Loucy (cell line): ENCODE data around the gene ENTPD3.

ENCODE experiments used
- H2AFZ ChIP-seq: fragments of 200-600 bp; sonication (generic); 2 replicates; pipeline ENCODE4 v1.6.0; 2016; ENCODE audit warnings: antibody characterized with exemption, mild to moderate bottlenecking, low read length, moderate library complexity
- H3F3A ChIP-seq: fragments of 200-600 bp; 2 replicates; pipeline ENCODE4 v1.6.0; 2016; ENCODE audit warnings: antibody characterized with exemption, low read depth, mild to moderate bottlenecking
- H3K27me3 ChIP-seq: fragments of 200-600 bp; sonication (generic); 2 replicates; pipeline ENCODE4 v1.6.1; 2014; ENCODE audit warnings: low read length, mild to moderate bottlenecking; ENCODE audit not compliant: insufficient read depth, poor library complexity, severe bottlenecking
- H3K36me3 ChIP-seq: fragments of 200-600 bp; sonication (generic); 2 replicates; pipeline ENCODE4 v1.6.1; 2016; ENCODE audit warnings: low read length; ENCODE audit not compliant: insufficient read depth
- H3K4me1 ChIP-seq: fragments of 200-600 bp; sonication (generic); 2 replicates; pipeline ENCODE4 v1.5.1; 2014; ENCODE audit warnings: low read length, mild to moderate bottlenecking; ENCODE audit not compliant: insufficient read depth, poor library complexity, severe bottlenecking
- H3K4me2 ChIP-seq: fragments of 200-600 bp; sonication (generic); 2 replicates; pipeline ENCODE4 v1.6.0; 2014; ENCODE audit warnings: antibody characterized with exemption, low read length, low read depth, mild to moderate bottlenecking; ENCODE audit not compliant: poor library complexity, severe bottlenecking
- H3K4me3 ChIP-seq: fragments of 200-600 bp; sonication (generic); 2 replicates; pipeline ENCODE4 v1.5.1; 2014; ENCODE audit warnings: low read length, mild to moderate bottlenecking, mixed read lengths; ENCODE audit not compliant: poor library complexity, severe bottlenecking
- H3K79me2 ChIP-seq: fragments of 200-600 bp; sonication (generic); 2 replicates; pipeline ENCODE4 v1.6.1; 2014; ENCODE audit warnings: low read length; ENCODE audit not compliant: insufficient read depth
- H3K9ac ChIP-seq: fragments of 200-600 bp; sonication (generic); 2 replicates; pipeline ENCODE4 v1.6.0; 2014; ENCODE audit warnings: mild to moderate bottlenecking, low read depth, low read length, moderate library complexity; ENCODE audit not compliant: poor library complexity, severe bottlenecking
- H3K9me2 ChIP-seq: fragments of 200-600 bp; sonication (generic); replicated peaks from 2 replicates; pipeline ENCODE4 v1.6.1; 2016; ENCODE audit warnings: low read depth, low read length, mixed read lengths
- H3K9me3 ChIP-seq: fragments of 200-600 bp; sonication (generic); 2 replicates; pipeline ENCODE4 v1.6.1; 2014; ENCODE audit warnings: mild to moderate bottlenecking, antibody characterized with exemption, low read length, low read depth; ENCODE audit not compliant: insufficient read depth
- H4K20me1 ChIP-seq: fragments of 200-600 bp; sonication (generic); 2 replicates; pipeline ENCODE4 v1.6.0; 2014; ENCODE audit warnings: antibody characterized with exemption, low read length, mild to moderate bottlenecking; ENCODE audit not compliant: insufficient read depth, poor library complexity, severe bottlenecking
- CTCF ChIP-seq: fragments of 200-600 bp; sonication (generic); conservative IDR thresholded peaks from 2 replicates; pipeline ENCODE4 v1.5.1; 2014; ENCODE audit warnings: mild to moderate bottlenecking, antibody characterized with exemption, low read length
- EZH2phosphoT487 ChIP-seq: fragments of 200-600 bp; IDR thresholded peaks from 2 replicates; pipeline ENCODE4 v1.6.1; 2018; ENCODE audit warnings: antibody characterized with exemption, mild to moderate bottlenecking, moderate library complexity, borderline replicate concordance

Gene ENTPD3

GRCh38 chr3:40369716-40370115 lies 17.3 kb upstream of the ENTPD3 start:
- no peaks in the 10 kb centered on the region for H3K9me2 ChIP-seq
- H3K4me1 ChIP-seq = no peaks in the 10 kb centered on the region
- H3K9me3 ChIP-seq = no peaks in the 10 kb centered on the region
- no peaks in the 10 kb centered on the region for H4K20me1 ChIP-seq
- H3K36me3 ChIP-seq = no peaks in the 10 kb centered on the region
- H3K4me2 ChIP-seq = no peak overlapping the region
- no peak overlapping the region for H3K4me3 ChIP-seq
- no peaks in the 10 kb centered on the region for H3F3A ChIP-seq
- TF ChIP-seq CTCF = no peak
- TF ChIP-seq EZH2phosphoT487 = no peak
- H3K79me2 ChIP-seq = no peaks in the 10 kb centered on the region
- H2AFZ ChIP-seq = no peak overlapping the region
- H3K27me3 ChIP-seq = no peaks in the 10 kb centered on the region
- no peak overlapping the region for H3K9ac ChIP-seq

- Histone ChIP-seq H3K4me1 (no peaks in the 10 kb centered on the region), H3K9ac (no peak overlapping the region), H3K27me3 (no peaks in the 10 kb centered on the region), H3K9me2 (no peaks in the 10 kb centered on the region), H3K36me3 (no peaks in the 10 kb centered on the region), H3K4me3 (no peak overlapping the region), H2AFZ (no peak overlapping the region), H4K20me1 (no peaks in the 10 kb centered on the region), H3K4me2 (no peak overlapping the region), H3K9me3 (no peaks in the 10 kb centered on the region), H3K79me2 (no peaks in the 10 kb centered on the region), H3F3A (no peaks in the 10 kb centered on the region)
- TF ChIP-seq EZH2phosphoT487 = no peak
- TF ChIP-seq CTCF = no peak
These were observed 9.2 kb upstream of the ENTPD3 start for GRCh38 chr3:40377822-40378221.

GRCh38 chr3:40379674-40380306 lies 7.2 kb upstream of the ENTPD3 start:
- Histone ChIP-seq H3K9ac (no peak overlapping the region), H3K4me2 (no peak overlapping the region), H3K9me2 (no peaks in the 10 kb centered on the region), H3K36me3 (no peaks in the 10 kb centered on the region), H3K79me2 (no peaks in the 10 kb centered on the region), H3K4me1 (no peaks in the 10 kb centered on the region), H4K20me1 (no peaks in the 10 kb centered on the region), H2AFZ (no peak overlapping the region), H3K27me3 (no peaks in the 10 kb centered on the region), H3K4me3 (no peak overlapping the region), H3F3A (no peaks in the 10 kb centered on the region), H3K9me3 (no peaks in the 10 kb centered on the region)
- TF ChIP-seq CTCF = no peak
- no peak for TF ChIP-seq EZH2phosphoT487
